ENCODE results near the gene TUBGCP2. TPM values are rescaled to one million over a fixed set of nuclear protein-coding genes. Genes with fewer than 3 reads are reported as not detected.

TUBGCP2 gene
- total RNA-seq, 1 donor from 2014 or later, result 50.7 TPM

- Mint-ChIP-seq H3K9me3 (ENCODE audit: unreplicated experiment) (no peaks in the 10 kb centered on the region), H3K27me3 (ENCODE audit: unreplicated experiment) (peaks cover 17% of the 10 kb centered on the region), H3K4me3 (ENCODE audit: unreplicated experiment) (no peak overlapping the region), H3K4me1 (ENCODE audit: unreplicated experiment) (no peaks in the 10 kb centered on the region), H3K36me3 (ENCODE audit: low read depth, unreplicated experiment) (no peaks in the 10 kb centered on the region), H3K27ac (ENCODE audit: unreplicated experiment) (no peak overlapping the region)
- no peak for TF ChIP-seq CTCF (IDR thresholded peaks at IDR 0.05; ENCODE audit: unreplicated experiment)
- DNase-seq (ENCODE audit: low spot score), result no peak
These were observed 58.5 kb downstream of the TUBGCP2 start for GRCh38 chr10:133249975-133250754.

GRCh38 chr10:133249094-133249780, 59.4 kb downstream of the TUBGCP2 start:
- Mint-ChIP-seq H3K27ac (ENCODE audit: unreplicated experiment) (no peak overlapping the region), H3K36me3 (ENCODE audit: low read depth, unreplicated experiment) (no peaks in the 10 kb centered on the region), H3K4me1 (ENCODE audit: unreplicated experiment) (no peaks in the 10 kb centered on the region), H3K4me3 (ENCODE audit: unreplicated experiment) (no peak overlapping the region), H3K9me3 (ENCODE audit: unreplicated experiment) (no peaks in the 10 kb centered on the region), H3K27me3 (ENCODE audit: unreplicated experiment) (peaks cover 18% of the 10 kb centered on the region)
- TF ChIP-seq CTCF (IDR thresholded peaks at IDR 0.05; ENCODE audit: unreplicated experiment), result no peak
- DNase-seq (ENCODE audit: low spot score), result no peak

GRCh38 chr10:133248334-133248715, 60.3 kb downstream of the TUBGCP2 start:
- Mint-ChIP-seq H3K27me3 (ENCODE audit: unreplicated experiment) (peaks cover 17% of the 10 kb centered on the region), H3K27ac (ENCODE audit: unreplicated experiment) (no peak overlapping the region)
- TF ChIP-seq CTCF (IDR thresholded peaks at IDR 0.05; ENCODE audit: unreplicated experiment), result no peak

GRCh38 chr10:133247681-133248333, 60.9 kb downstream of the TUBGCP2 start:
- H3K4me1 Mint-ChIP-seq (ENCODE audit: unreplicated experiment), result no peaks in the 10 kb centered on the region
- H3K9me3 Mint-ChIP-seq (ENCODE audit: unreplicated experiment), result no peaks in the 10 kb centered on the region
- H3K27me3 Mint-ChIP-seq (ENCODE audit: unreplicated experiment), result peaks cover 19% of the 10 kb centered on the region
- no peak for DNase-seq (ENCODE audit: low spot score)
- no peak overlapping the region for H3K27ac Mint-ChIP-seq (ENCODE audit: unreplicated experiment)
- no peaks in the 10 kb centered on the region for H3K36me3 Mint-ChIP-seq (ENCODE audit: low read depth, unreplicated experiment)
- TF ChIP-seq CTCF (IDR thresholded peaks at IDR 0.05; ENCODE audit: unreplicated experiment), result no peak
- no peak overlapping the region for H3K4me3 Mint-ChIP-seq (ENCODE audit: unreplicated experiment)

More at GRCh38 chr10:133248334-133248715, 60.3 kb downstream of the TUBGCP2 start:
- no peak overlapping the region for H3K4me3 Mint-ChIP-seq (ENCODE audit: unreplicated experiment)
- no peaks in the 10 kb centered on the region for H3K9me3 Mint-ChIP-seq (ENCODE audit: unreplicated experiment)
- no peaks in the 10 kb centered on the region for H3K36me3 Mint-ChIP-seq (ENCODE audit: low read depth, unreplicated experiment)
- no peak for DNase-seq (ENCODE audit: low spot score)
- H3K4me1 Mint-ChIP-seq (ENCODE audit: unreplicated experiment), result no peaks in the 10 kb centered on the region

All from endothelial cell (in vitro differentiated cells).